Fibroblast of lung (primary cell): Measurements from ENCODE around the gene WDR27.

Experiments
- EZH2 ChIP-seq: IDR thresholded peaks from 2 replicates; pipeline ENCODE4 v1.5.1; 2012; ENCODE audit warnings: low read length, control low read depth, mild to moderate bottlenecking; ENCODE audit errors: missing control alignments
- TF ChIP-seq, protein P1 (sequence below), 2 donors: IDR thresholded peaks in 1 of 2; conservative IDR thresholded peaks in 1 of 2; 1 replicate in 1 of 2; 2 replicates in 1 of 2; pipeline ENCODE4 v1.5.1; 2011 to 2012; ENCODE audit warnings: low read length in 2 of 2, control low read depth in 1 of 2, inconsistent platforms in 1 of 2, low read depth in 1 of 2, mild to moderate bottlenecking in 1 of 2

DNA sequence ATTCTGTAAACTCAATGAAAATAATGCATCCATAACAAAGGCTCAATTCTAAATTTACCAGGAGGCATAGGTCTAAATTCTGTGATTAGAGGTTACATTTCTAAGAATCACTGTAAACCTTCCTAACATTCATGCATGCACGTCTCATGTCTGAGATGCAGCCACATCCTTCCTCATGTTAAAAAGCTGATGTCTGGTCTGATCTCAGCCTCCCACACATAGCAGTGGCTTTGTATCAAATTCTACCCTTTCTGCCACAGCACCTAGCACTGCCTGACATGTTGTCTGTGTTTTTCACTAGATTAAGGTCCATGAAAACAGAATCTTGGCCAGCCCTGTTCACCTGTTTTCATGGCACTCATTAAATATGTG, 171.1 kb downstream of the WDR27 start:
- TF ChIP-seq, protein P1, sequence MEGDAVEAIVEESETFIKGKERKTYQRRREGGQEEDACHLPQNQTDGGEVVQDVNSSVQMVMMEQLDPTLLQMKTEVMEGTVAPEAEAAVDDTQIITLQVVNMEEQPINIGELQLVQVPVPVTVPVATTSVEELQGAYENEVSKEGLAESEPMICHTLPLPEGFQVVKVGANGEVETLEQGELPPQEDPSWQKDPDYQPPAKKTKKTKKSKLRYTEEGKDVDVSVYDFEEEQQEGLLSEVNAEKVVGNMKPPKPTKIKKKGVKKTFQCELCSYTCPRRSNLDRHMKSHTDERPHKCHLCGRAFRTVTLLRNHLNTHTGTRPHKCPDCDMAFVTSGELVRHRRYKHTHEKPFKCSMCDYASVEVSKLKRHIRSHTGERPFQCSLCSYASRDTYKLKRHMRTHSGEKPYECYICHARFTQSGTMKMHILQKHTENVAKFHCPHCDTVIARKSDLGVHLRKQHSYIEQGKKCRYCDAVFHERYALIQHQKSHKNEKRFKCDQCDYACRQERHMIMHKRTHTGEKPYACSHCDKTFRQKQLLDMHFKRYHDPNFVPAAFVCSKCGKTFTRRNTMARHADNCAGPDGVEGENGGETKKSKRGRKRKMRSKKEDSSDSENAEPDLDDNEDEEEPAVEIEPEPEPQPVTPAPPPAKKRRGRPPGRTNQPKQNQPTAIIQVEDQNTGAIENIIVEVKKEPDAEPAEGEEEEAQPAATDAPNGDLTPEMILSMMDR (conservative IDR thresholded peaks at IDR 0.05 in 1 of 2, IDR thresholded peaks at IDR 0.05 in 1 of 2; ENCODE audit: low read depth in 1 of 2, low read length in 2 of 2), result no peak
- no peak for TF ChIP-seq EZH2
